CD4-positive, alpha-beta T cell treated with Interleukin-21 for 1 hour (primary cell): ENCODE measurements around the gene ZNF444.
"Not testable (repeated sequence)": the region's sequence is repeated elsewhere in the genome, so short reads cannot be mapped to it uniquely, and the experiment has no call there.

Experiments
- DNase-seq: peaks from one replicate; pipeline ENCODE4 v3.0.0-alpha.2; 2020

Gene ZNF444

DNA sequence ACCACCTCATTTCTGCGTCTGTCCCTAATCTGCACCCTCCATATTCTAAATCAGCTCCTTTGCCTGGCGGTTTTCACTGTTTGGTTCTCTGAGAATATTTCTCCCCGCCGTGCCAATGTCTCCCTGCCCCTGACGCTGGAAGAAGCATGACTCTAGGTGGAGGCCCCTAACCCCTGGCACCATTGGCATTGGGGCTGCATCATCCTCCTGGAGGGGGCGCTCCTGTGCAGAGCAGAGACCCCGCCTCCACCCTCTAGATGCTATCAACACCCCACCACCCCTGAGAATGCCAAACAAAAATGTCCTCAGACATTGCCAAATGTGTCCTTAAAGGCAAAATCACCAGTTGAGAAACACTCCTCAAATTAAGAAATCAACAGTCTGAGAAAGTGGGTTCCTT is 50.0 kb downstream of the ZNF444 start:
- DNase-seq: no peak

DNA sequence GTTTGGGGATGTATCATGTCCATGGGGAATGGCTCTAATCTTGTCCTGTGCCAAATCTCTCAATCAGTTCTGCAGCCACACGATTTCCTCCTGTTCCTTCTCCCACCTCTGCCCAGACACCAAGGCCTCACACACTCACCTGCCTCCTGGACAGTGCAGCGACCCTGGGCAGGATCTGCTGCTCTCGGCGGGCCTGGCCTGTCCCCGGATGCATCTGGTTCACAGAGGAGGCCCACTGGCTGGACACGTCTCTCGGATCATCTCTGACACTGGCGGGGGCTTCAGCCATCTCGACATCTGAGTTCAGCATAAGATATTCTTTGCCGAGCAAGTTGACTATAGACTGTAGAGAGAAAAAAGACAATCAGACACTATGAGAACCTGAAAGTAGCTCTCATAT is 50.6 kb downstream of the ZNF444 start:
- no peak for DNase-seq

DNA sequence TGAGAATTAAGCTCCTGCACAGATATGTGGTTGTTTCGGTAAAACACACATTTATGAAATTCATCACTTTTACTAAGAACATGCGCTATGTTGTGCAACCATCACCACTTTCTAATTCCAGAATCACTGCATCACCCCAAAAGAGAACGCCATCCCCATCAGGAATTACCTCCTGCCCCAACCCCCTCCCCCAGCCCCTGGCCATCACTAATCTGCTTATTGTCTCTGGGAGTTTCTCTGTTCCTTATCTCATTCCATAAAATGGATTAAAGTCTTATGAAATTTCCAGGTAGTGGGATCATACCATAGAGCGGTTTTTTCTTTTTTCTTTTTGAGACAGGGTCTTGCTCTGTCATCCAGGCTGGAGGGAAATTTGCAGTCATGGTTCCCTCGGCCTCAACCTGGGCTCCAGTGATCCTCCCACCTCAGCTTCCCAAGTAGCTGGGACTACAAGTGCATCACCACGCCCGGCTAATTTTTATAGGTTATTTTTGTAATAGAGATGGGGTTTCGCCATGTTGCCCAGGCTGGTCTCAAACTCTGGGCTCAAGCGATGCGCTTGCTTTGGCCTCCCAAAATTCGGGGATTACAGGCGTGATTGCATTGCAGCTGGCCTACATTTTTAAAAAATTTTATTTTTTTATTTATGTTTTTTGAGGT is 53.0 kb downstream of the ZNF444 start:
- no peak for DNase-seq

DNA sequence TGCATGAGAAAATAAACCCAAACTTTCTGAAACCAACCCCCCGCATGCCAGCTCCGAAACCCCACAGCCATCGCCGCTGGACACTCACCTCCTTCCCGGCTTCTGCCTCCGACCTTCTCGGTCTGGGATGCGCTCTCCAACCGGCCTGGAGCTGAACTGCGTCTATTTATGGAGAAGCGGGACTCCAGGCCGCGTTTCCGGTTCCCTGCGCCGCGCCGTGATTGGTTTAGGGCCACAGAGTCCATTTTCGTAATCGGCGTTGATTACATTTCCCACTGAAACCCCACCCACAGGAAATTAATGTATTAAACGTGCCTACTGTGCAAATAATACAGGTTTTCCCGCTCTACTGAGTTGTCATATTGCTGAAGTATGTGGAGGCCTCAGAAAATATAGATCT is 56.6 kb downstream of the ZNF444 start, which contains the start of gene ZSCAN5B:
ZSCAN5B (minus strand) TSS at position 138 of the 400 bp plus-strand sequence. CDS start 4,731 bp downstream, outside the sequence.
- not testable (repeated sequence) for DNase-seq

DNA sequence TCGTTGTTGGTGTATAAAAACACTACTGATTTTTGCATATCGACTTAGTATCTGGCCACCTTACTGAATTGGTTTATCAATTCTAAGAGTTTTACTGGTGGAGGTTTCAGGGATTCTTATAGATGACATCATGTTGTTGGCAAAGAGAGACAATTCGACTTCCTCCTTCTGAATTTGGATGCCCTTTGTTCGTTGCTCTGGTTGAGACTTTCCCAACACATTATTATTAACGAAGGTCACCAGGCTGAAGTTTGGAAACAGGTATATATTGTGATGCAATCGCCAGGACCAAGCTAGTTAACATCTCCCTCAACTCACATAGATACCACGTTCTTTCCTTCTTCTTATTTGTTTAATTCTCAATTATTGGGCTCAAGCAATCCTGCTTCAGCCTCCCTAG is 58.6 kb downstream of the ZNF444 start:
- no peak for DNase-seq

DNA sequence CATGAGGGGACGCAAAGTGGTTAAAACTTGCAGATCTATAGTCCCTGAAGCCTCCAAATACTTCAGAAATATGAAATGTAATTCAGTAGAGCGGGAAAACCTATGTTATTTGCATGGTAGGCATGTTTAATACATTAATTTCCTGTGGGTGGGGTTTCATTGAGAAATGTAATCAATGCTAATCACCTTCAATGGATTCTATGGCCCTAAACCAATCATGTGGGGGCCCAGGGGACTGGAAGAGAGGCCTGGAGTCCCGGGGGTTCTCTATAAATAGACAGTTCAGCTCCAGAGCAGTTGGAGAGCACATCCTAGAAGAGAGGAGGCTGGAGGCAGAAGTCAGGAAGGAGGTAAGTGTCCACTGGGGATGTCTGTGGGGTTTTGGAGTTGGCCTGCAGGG is 60.9 kb downstream of the ZNF444 start, which contains the start of gene ZSCAN5C:
ZSCAN5C (plus strand) TSS at position 301 of the 400 bp plus-strand sequence. CDS start 3,641 bp downstream, outside the sequence.
- DNase-seq: no peak

DNA sequence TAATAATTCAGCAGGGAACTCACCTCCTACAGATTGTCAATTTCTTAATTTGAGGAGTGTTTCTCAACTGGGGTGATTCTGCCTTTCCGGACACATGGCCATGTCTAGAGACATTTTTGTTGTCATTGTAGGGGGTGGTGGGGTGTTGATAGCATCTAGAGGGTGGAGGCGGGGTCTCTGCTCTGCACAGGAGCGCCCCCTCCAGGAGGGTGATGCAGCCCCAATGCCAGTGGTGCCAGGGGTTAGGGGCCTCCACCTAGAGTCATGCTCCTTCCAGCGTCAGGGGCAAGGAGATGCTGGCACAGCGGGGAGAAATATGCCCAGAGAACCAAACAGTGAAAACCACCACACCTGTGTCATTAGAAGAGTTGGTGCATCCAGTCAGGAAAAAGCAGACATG is 66.5 kb downstream of the ZNF444 start:
- not testable (repeated sequence) for DNase-seq

DNA sequence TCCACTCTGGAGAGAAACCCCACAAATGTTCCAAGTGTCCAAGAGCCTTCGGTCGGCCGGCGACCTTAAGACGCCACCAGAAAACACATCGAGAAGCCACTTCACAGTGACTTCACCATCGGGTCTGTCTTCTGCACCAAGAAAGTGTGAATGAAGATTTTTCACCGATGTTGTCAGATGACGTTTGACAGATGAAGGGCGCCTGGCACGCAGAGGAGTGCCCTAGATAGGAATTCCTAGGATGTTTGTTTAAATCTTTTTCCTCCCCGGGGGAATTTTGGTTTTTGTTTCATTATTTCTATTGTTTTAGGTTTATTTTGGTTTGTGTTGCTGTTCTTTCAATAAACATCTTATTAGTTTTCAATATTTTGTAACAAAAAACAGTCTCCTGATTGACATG is 68.0 kb downstream of the ZNF444 start:
- DNase-seq: no peak

DNA sequence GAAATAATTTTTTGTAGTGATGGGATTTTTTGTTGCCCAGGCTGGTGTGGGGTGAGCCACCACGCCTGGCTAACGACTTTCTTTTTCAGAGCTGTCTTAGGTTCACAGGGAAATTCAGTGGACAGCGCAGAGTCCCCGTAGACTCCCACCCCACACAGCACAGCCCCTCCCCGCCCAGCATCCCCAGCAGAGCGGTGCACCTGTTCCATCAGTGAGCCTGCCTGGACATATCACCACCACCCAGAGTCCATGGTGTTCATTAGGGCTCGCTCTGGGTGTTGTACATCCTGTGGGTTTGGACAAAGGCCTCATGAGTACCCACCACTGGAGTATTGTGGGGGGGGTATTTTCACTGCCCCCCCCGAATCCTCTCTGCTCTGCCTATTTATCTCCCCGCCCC is 68.9 kb downstream of the ZNF444 start:
- DNase-seq: not testable (repeated sequence)
